Stimulated activated naive B cell treated with anti-CD40 and anti-IgM and Interleukin-4, amounts not matched to agents 10 μg/mL and 1 μg/mL and 100 μg/mL, for 72 hours (primary cell): ENCODE measurements around the gene ARHGEF4.

Experiments
- ATAC-seq, 2 donors: fragments of 150-1000 bp; cut with Tn5 transposase; replicated peaks; 2 replicates each; pipeline ENCODE4 v1.10.0; 2021; ENCODE audit warnings: moderate library complexity in 1 of 2
- DNase-seq: peaks from one replicate; pipeline ENCODE4 v3.0.0; 2021
- H3K27ac Mint-ChIP-seq: one replicate; pipeline ENCODE4 v1.8.0; 2022; ENCODE audit warnings: mild to moderate bottlenecking, mixed read lengths
- H3K27me3 Mint-ChIP-seq, 2 donors: one replicate each; pipeline ENCODE4 v1.8.0; 2022; ENCODE audit warnings: mixed read lengths in 2 of 2
- H3K36me3 Mint-ChIP-seq, 2 donors: one replicate each; pipeline ENCODE4 v1.8.0; 2022; ENCODE audit warnings: mixed read lengths in 2 of 2, mild to moderate bottlenecking in 1 of 2
- H3K4me1 Mint-ChIP-seq, 2 donors: one replicate each; pipeline ENCODE4 v1.8.0; 2022; ENCODE audit warnings: mixed read lengths in 2 of 2, mild to moderate bottlenecking in 1 of 2
- H3K4me3 Mint-ChIP-seq, 2 donors: one replicate each; pipeline ENCODE4 v1.8.0; 2022; ENCODE audit warnings: mild to moderate bottlenecking in 2 of 2, mixed read lengths in 2 of 2, moderate library complexity in 1 of 2
- H3K9me3 Mint-ChIP-seq, 2 donors: one replicate each; pipeline ENCODE4 v1.8.0; 2022; ENCODE audit warnings: mixed read lengths in 2 of 2, mild to moderate bottlenecking in 1 of 2

ARHGEF4 gene

DNA sequence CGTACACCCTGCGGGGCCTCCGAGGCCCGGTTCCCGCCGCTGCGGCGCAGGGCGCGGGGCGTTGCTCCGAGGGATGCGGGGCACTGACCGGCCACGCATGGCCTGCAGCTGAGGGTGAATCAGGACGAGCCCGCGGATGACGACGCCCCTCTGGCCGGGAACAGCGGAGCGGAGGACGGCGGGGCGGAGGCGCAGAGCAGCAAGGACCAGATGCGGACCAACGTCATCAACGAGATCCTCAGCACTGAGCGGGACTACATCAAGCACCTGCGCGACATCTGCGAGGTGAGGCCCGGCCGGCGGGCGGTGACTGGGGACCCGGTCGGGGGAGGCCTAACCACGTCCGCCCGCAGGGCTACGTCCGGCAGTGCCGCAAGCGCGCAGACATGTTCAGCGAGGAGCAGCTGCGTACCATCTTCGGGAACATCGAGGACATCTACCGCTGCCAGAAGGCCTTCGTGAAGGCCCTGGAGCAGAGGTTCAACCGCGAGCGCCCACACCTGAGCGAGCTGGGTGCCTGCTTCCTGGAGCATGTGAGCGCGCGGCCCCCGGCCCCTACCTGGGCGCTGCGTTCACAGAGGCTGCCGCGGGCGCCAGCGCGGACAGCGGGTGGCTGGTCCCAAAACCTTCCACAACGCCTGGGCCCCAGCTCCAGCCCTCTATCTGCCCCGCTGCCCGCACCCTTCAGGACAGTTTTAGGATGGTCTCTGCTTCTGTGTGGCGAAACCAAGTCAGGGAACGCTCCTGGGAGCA is 203.4 kb downstream of the ARHGEF4 start:
- ATAC-seq (peak; percentile 42 to 57), DNase-seq (no peak)
- Mint-ChIP-seq H3K9me3 (no peaks in the 10 kb centered on the region), H3K4me1 (peaks cover 11 to 25% of the 10 kb centered on the region in 2 donors), H3K4me3 (peak overlapping the region in 1 of 2 donors; percentile 53), H3K36me3 (peaks cover 15 to 19% of the 10 kb centered on the region in 2 donors), H3K27me3 (peaks cover 40 to 67% of the 10 kb centered on the region in 2 donors), H3K27ac (no peak overlapping the region)

DNA sequence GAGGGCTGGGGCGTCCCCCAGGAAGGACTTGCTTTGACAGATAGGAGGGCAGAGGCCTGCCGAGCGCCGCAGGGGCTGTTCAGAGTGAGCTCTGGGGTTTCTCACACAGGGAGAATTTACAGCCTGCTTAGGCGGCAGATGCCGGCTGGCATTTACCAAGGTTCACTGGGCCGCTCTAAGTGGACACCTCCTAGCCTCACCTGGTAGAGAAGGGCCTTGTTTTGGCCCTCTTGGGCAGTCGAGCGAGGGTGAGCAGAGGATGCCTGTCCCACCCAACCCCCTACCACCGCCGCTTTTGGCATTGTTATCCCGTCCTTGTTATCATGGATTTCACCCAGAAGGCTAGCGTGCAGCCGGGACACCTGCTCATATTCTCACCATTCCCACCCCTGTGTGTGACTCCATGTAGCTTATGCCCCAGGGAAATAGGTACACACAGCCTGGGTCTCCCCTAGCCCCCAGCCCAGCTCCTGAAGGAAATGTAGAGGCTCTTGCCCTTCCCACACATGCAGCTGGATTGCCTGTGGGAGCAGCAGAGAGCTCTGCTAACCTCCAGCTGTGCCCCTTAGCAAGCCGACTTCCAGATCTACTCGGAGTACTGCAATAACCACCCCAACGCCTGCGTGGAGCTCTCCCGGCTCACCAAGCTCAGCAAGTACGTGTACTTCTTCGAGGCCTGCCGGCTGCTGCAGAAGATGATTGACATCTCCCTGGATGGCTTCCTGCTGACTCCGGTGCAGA is 204.1 kb downstream of the ARHGEF4 start:
- Mint-ChIP-seq H3K36me3 (peaks cover 15 to 19% of the 10 kb centered on the region in 2 donors), H3K9me3 (no peaks in the 10 kb centered on the region), H3K4me1 (peaks cover 11 to 25% of the 10 kb centered on the region in 2 donors), H3K4me3 (peak overlapping the region; percentile 31 to 53), H3K27me3 (peaks cover 36 to 59% of the 10 kb centered on the region in 2 donors), H3K27ac (no peak overlapping the region)
- DNase-seq: no peak
- ATAC-seq: no peak

DNA sequence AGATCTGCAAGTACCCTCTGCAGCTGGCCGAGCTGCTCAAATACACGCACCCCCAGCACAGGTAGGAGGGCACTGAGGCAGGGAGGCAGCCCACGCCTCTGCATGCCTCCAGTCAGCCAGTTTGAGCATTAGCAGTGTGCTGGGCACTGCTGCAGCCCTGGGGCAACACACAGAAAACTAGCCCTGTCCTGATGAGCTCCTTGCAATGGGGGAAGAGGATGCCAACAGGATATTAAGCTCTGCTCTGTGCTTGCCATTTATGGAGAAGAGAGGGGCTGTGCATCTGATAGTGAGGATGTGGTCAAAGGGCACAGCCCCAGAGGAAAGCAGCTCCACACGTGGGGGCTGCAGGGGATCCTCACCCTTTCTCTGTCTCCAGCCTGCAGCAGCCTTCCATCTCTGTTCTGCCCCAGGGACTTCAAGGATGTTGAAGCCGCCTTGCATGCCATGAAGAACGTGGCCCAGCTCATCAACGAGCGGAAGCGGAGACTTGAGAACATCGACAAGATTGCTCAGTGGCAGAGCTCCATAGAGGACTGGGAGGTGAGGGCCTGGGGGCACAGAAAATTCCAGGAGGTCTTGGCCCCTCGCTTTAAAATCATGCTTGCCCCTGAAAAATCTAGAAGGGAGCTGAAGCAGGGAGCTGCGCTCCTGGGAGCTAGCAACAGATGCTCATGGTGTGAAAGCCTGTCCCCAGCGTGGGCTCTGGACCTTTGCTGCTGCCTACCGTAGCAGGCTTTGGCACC is 204.9 kb downstream of the ARHGEF4 start:
- no peaks in the 10 kb centered on the region for H3K9me3 Mint-ChIP-seq
- H3K27ac Mint-ChIP-seq: no peak overlapping the region
- peaks cover 11 to 25% of the 10 kb centered on the region in 2 donors for H3K4me1 Mint-ChIP-seq
- no peak for ATAC-seq
- H3K4me3 Mint-ChIP-seq: no peak overlapping the region
- no peak for DNase-seq
- peaks cover 30 to 52% of the 10 kb centered on the region in 2 donors for H3K27me3 Mint-ChIP-seq
- peaks cover 21 to 22% of the 10 kb centered on the region in 2 donors for H3K36me3 Mint-ChIP-seq

DNA sequence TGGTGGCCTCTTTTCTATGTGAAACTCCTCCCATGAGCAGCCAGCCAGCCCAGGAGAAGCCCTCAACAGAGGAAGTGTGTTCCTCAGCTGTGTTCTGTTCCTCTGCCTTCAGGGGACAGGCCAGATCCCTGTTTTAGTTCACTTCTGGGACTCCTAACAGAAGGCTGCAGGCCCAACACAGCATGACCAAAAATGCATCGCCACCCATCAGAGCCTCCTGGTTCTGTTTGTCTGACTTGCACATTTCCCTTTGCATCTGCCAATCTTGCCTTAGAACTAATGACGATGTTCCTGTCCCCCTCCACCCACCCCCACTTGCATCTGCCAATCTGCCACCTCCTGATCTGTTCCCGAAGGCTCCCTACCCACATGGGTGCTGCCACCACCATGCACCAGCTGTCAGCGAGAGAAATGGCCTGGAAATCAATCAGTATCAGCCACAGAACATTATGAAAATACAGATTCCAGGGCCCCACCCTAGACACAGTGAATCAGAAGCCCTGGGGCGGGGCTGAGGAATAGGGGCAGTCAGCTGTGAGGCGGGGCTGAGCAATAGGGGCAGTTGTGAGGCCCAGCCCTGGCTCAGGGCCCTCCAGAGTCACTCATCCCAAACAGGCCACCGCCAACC is 205.5 kb downstream of the ARHGEF4 start:
- Mint-ChIP-seq H3K4me3 (no peak overlapping the region), H3K9me3 (no peaks in the 10 kb centered on the region), H3K4me1 (peaks cover 11 to 25% of the 10 kb centered on the region in 2 donors), H3K36me3 (peaks cover 26 to 27% of the 10 kb centered on the region in 2 donors), H3K27me3 (peaks cover 28 to 45% of the 10 kb centered on the region in 2 donors), H3K27ac (no peak overlapping the region)
- no peak for DNase-seq
- no peak for ATAC-seq

DNA sequence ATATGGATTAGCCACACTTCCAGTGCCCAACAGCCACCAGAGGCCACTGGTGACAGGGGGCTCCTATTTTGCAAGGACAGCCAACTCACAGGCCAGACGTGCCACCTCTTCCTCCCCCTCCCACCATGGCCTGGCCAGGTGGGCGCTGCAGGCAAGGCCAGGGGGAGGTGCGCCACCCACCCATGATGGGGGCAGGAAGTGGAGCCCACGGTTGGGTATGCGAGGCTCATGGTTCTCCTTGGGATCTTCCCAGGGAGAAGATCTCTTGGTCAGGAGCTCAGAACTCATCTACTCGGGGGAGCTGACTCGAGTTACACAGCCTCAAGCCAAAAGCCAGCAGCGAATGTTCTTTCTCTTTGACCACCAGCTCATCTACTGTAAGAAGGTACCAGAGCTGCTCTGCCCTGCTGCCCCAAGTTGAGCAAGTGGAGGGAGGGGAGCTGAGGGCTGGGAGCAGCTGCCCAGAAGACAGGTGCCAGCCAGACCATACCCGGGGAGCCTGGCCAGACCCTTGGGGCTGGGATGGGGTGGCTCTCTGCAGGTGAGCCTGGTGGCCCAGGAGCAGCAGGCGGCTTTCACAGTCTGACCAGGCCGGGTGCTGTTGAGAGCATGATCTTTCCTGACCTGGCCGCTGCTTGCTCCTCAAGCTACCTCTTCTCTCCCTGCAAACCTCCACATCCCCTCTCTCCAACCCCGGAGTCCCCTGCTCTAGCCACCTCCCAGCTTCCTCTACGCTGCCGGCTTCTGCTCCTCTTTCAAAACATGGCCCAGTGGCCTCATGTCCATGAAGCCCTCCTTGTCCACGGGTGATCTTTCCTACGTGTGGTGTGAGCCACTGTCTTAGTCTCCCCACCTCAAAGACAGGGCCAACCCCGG is 206.7 kb downstream of the ARHGEF4 start:
- ATAC-seq (no peak), DNase-seq (no peak)
- H3K4me3 Mint-ChIP-seq: no peak overlapping the region
- H3K27me3 Mint-ChIP-seq: peaks cover 21 to 33% of the 10 kb centered on the region in 2 donors
- peaks cover 29 to 35% of the 10 kb centered on the region in 2 donors for H3K36me3 Mint-ChIP-seq
- no peaks in the 10 kb centered on the region for H3K9me3 Mint-ChIP-seq
- H3K4me1 Mint-ChIP-seq: peaks cover 11 to 25% of the 10 kb centered on the region in 2 donors
- H3K27ac Mint-ChIP-seq: peak overlapping the region; percentile 5

DNA sequence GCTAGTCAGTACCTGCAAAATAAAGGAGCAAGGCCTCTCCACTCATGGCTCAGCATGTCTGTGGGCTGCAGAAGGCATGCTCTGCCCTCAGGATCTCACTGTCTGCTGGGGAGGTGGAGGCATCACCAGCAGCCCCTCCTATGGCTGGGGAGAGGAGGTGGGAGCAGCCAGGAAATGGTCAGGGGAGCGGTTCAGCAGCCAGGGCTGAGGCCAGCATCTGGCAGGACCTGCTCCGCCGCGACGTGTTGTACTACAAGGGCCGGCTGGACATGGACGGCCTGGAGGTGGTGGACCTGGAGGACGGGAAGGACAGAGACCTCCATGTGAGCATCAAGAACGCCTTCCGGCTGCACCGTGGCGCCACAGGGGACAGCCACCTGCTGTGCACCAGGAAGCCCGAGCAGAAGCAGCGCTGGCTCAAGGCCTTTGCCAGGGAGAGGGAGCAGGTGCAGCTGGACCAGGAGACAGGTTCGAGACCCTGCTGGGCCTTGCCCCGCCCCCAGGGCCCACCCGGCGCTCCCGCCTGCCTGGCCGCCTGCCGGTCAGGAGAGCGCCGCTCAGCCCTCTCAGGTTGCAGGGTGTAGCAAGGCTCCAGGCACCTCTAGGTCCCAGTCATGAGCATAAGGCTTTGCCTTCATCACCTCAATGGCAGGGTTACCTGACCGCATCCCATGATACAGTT is 207.5 kb downstream of the ARHGEF4 start:
- Mint-ChIP-seq H3K36me3 (peaks cover 35 to 42% of the 10 kb centered on the region in 2 donors), H3K4me1 (peaks cover 14 to 25% of the 10 kb centered on the region in 2 donors), H3K27me3 (peaks cover 21 to 25% of the 10 kb centered on the region in 2 donors), H3K9me3 (no peaks in the 10 kb centered on the region), H3K4me3 (no peak overlapping the region), H3K27ac (peak overlapping the region; percentile 5)
- ATAC-seq (no peak), DNase-seq (no peak)

DNA sequence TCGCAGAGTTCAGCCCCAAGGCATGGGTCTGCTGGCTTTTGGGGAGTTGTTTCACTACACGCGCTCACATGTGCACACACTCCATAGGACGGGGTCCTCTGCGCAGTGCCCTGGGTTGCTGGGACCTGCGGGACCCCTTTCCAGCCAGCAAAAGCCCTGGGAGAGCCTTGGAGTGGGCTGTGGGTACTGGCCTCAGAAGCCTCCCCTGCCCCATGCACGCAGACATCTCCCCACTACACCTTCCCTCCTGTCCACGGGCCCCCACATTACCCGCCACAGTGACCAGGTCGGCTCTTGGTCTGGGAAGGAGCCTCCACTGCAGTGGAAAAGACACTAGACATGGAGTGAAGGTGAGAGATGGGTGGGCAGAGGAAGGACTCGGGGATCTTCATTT is 208.0 kb downstream of the ARHGEF4 start:
- no peaks in the 10 kb centered on the region for H3K9me3 Mint-ChIP-seq
- H3K4me3 Mint-ChIP-seq: no peak overlapping the region
- peaks cover 14 to 20% of the 10 kb centered on the region in 2 donors for H3K4me1 Mint-ChIP-seq
- ATAC-seq: no peak
- peaks cover 36 to 45% of the 10 kb centered on the region in 2 donors for H3K36me3 Mint-ChIP-seq
- peaks cover 15 to 20% of the 10 kb centered on the region in 2 donors for H3K27me3 Mint-ChIP-seq
- no peak for DNase-seq
- no peak overlapping the region for H3K27ac Mint-ChIP-seq

DNA sequence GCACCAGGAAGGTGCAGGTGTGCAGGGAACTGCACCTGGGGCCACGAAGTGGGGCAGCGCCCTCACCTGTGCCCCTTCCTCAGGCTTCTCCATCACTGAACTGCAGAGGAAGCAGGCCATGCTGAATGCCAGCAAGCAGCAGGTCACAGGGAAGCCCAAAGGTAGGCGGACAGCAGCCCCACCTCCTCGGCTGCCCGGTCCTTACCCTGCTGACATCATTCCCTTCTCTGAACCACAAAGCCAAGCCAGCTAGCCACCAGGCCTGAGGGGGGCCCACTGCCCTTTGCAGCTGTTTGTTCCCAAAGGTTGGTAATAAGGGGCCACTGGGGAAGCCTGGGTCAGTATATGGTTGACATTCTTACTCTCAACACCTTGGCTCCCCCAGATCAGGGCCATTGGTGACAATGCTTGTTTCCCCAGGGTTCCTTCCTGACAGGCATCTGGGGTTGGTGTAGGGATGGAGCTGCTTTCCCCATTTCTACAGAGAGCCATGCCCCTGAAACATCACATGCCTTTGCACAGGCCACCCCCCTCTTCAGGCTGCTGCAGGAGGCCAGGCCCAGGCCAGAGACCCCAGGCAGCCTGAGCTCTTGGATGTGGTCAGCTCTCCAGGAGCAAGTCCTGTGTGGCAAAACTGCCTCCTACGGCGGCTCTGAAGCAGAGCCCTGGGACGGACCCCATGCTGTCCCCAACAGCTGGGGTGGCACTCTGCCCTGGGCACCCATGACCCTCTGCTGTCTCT is 208.7 kb downstream of the ARHGEF4 start:
- Mint-ChIP-seq H3K27ac (peak overlapping the region; percentile 67), H3K4me3 (no peak overlapping the region), H3K9me3 (no peaks in the 10 kb centered on the region), H3K27me3 (peaks cover 11 to 13% of the 10 kb centered on the region in 2 donors), H3K4me1 (peaks cover 13% of the 10 kb centered on the region in 2 donors), H3K36me3 (peaks cover 41 to 51% of the 10 kb centered on the region in 2 donors)
- ATAC-seq: no peak
- DNase-seq: no peak

DNA sequence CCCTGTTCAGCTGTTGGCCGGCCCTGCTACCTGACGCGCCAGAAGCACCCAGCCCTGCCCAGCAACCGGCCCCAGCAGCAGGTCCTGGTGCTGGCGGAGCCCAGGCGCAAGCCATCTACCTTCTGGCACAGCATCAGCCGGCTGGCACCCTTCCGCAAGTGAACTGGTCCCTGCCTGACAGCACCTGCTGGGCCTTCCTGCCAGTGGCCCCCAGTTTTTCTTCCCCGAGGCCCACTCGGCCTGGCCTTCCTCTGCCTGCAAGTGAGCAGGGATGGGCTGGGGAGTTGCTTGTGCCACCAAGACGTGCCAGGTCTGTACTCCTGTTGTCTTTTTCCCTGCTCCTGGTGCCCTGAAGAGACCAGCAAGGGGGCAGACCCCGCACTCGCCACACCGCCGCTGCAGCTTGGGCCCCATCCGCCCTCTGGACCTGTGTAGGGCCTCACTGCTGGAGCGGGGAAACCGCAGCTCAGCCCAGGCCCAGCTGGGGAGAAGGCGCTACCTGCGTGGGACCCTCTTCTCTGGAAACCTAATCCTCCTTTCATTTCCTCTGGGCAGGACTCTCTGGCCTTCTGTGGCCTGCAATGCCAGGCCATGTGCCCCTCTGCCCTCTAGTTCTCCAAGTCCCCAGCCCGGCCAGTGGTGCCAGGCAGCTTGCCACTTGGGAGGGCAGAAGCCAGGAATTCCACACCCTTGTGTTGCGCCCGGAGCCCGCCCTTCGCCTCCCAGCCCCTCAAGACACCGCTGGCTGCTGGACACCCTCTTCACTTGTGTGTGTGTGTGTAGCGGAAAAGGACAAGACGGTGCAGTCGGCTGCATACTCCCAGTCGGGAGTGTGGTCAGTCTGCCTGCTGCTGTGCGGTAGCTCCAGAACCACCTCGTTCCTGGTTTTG is 209.6 kb downstream of the ARHGEF4 start:
- DNase-seq (no peak), ATAC-seq (no peak)
- H3K27ac Mint-ChIP-seq: peak overlapping the region; percentile 67
- peaks cover 5% of the 10 kb centered on the region in 2 donors for H3K27me3 Mint-ChIP-seq
- peaks cover 43 to 56% of the 10 kb centered on the region in 2 donors for H3K36me3 Mint-ChIP-seq
- no peaks in the 10 kb centered on the region for H3K9me3 Mint-ChIP-seq
- H3K4me1 Mint-ChIP-seq: peaks cover 5% of the 10 kb centered on the region in 2 donors
- H3K4me3 Mint-ChIP-seq: no peak overlapping the region

DNA sequence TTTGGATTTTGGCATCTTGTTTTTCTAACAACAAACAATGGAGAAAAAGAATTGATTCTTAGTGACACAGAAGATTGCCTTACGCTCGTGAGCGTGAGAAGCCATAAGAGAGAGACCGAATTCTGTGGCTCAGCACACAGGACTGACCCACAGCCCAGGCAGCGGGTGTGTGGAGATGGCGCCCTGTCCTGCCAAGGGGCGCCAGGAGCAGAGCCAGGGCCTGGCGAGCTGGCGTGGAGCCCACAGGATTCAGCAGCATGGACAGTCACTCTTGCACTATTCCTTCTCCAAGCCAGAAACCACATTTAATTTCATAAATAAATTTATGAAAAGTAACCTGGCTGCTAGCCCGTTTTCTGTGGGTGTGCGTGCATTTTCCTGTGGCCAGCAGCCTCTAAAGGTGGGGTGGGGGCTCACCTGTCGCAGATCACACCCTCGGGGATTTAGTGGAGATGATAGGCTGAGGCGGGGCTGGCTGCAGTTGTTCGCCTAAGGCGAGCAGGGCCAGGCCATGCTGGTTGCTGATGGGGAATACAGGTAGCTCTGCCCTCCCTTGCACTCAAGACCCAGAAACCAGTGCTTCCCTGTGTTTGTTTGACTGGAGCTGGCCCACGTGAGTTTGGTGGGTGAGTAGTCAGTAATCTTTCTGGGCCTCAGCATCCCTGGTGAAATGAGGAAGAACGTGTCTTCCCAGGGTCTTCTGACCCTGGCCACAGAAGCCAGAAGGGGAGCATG is 210.4 kb downstream of the ARHGEF4 start:
- Mint-ChIP-seq H3K27ac (no peak overlapping the region), H3K27me3 (no peaks in the 10 kb centered on the region), H3K4me1 (peaks cover 0 to 2% of the 10 kb centered on the region in 2 donors), H3K4me3 (no peak overlapping the region), H3K9me3 (no peaks in the 10 kb centered on the region), H3K36me3 (peaks cover 45 to 58% of the 10 kb centered on the region in 2 donors)
- no peak for DNase-seq
- no peak for ATAC-seq

DNA sequence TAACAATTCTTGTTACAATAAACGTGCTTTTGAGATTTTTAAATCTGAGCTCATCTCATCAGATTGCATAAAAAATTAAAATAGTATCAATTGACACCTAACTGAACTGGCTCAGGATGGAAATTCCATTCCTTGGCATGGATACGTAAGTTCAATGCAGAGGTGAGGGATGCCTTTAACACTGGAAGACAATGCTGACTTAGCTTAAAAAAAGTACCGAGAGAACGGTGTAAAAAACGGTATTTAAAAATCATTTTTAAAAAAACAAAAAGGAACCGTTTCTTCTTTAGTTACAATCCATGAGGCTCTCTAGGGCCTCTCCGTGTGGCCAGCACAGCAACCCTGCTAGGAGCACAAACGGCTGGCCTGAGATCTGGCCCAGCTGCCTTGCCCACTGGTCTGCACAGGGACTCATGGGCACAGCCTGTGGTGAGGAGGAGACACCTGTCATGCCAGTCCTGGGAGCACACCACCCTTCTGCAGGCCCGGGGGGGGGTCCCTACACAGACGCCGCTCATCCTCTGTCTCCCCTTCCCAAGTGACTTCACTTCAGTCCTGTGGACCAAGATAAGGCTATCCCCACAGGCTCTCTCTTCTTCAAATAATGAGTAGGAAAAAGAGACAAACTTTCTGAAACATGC is 211.3 kb downstream of the ARHGEF4 start:
- ATAC-seq: no peak
- H3K4me1 Mint-ChIP-seq: peaks cover 0 to 2% of the 10 kb centered on the region in 2 donors
- H3K27ac Mint-ChIP-seq: peak overlapping the region; percentile 65

More for the DNA sequence above, 211.3 kb downstream of the ARHGEF4 start:
- no peak for DNase-seq
- no peaks in the 10 kb centered on the region for H3K9me3 Mint-ChIP-seq
- no peak overlapping the region for H3K4me3 Mint-ChIP-seq
- peaks cover 53 to 64% of the 10 kb centered on the region in 2 donors for H3K36me3 Mint-ChIP-seq
- H3K27me3 Mint-ChIP-seq: no peaks in the 10 kb centered on the region
